Fibroblast of villous mesenchyme (primary cell): ENCODE results near the gene KCNT2. TPM values are rescaled to one million over a fixed set of nuclear protein-coding genes. Genes with fewer than 3 reads are reported as not detected.

Experiments used
- DNase-seq: peaks from one replicate; pipeline ENCODE4 v3.0.0-alpha.2; 2010; ENCODE audit warnings: low read depth
- H3K4me3 ChIP-seq: 2 replicates; pipeline ENCODE4 v1.5.1; 2011; ENCODE audit warnings: low read depth, mild to moderate bottlenecking, low read length
- CTCF ChIP-seq: IDR thresholded peaks from 2 replicates; pipeline ENCODE4 v1.5.1; 2012; ENCODE audit warnings: low read depth, mild to moderate bottlenecking, low read length; ENCODE audit not compliant: insufficient read depth
- total RNA-seq: library from RNA; depleted of rRNA; stranded (reverse); fragments of >200 nt; gene quantifications from 2 replicates; pipeline ENCODE4 v1.2.3, GENCODE V29; 2012

The KCNT2 gene
- total RNA-seq, 1 donor: 7.3 TPM

GRCh38 chr1:196501760-196502428 is 106.3 kb downstream of the KCNT2 start:
- TF ChIP-seq CTCF: no peak
- DNase-seq: peak; percentile 8
- no peak overlapping the region for H3K4me3 ChIP-seq

DNA sequence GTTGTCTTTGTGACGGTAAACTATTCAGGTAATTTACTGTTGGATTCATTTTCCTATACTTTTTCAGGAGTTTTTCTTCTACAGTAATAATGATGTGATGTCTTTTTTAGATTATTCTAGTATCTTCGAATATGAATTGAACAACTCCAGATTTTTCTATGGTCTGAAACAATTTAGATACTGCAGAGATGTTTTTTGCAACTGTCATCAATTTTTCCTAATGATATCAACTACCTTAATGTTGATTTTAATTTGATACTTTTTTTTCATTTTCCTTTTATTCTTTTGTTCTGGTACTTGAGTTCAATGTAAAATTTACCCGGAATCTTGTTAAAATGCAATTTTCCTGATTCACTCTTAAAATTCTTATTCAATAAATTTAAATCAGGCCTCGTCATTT is 110.4 kb downstream of the KCNT2 start:
- no peak for TF ChIP-seq CTCF
- H3K4me3 ChIP-seq: no peak overlapping the region
- no peak for DNase-seq

DNA sequence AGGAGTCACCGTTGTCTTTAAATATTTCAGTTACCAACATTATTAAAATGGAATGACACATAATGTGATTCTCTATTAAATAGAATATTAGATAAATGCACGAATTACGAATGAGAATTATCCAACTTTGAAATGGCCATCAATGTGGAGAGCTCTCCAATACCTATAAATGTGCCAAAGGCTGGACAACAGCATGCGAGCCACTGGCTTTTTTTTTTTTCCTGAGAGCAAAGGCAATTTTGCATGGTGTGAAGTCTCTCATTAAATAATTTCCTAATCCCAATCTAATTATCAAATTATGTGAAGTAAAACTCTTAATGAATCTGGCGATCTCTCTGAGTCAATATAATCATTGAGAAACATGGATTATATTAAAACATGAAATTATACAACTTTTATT is 113.5 kb downstream of the KCNT2 start:
- no peak for DNase-seq
- H3K4me3 ChIP-seq: no peak overlapping the region
- no peak for TF ChIP-seq CTCF

DNA sequence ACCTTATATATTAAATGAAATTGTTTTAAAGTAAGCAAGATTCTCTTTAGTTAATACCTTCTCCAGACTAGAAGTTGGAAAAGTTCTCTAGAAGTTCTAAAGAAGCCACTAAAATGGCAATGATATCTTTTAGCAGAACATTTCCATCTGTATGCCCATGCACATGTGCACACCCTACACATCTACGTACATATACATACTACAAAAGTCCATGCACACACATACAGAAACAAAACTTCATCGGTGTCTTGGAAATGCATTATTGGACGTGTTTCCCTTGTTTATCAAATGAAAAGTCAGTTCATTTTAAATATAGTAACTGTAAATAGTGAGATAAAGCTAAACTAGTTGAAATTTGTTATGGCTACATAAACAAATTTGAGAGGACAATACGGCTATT is 114.4 kb downstream of the KCNT2 start:
- H3K4me3 ChIP-seq: no peak overlapping the region
- no peak for TF ChIP-seq CTCF
- DNase-seq: no peak

DNA sequence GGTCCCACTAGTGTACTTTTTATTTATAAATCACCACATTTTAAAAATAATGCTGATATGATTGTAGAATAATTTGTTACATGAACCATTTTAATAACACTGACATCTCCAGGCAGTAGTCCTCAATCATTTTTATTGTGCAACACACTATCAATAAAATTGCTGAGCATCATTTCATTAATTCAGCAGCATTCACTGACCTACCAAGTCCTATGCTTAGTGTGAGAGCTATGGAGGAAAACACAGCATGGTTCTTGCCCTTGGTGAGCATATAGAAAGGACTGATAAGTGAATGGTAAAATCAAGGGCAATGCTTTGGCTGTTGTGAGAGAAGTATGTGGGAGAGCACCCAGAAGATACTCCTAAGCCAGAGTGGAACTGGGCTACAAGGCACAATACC is 119.7 kb downstream of the KCNT2 start:
- DNase-seq: no peak
- no peak for TF ChIP-seq CTCF
- H3K4me3 ChIP-seq: no peak overlapping the region

- H3K4me3 ChIP-seq: no peak overlapping the region
- no peak for TF ChIP-seq CTCF
- no peak for DNase-seq
Observed at GRCh38 chr1:196486346-196486745, 121.9 kb downstream of the KCNT2 start.

GRCh38 chr1:196481616-196482015 is 126.6 kb downstream of the KCNT2 start:
- no peak for DNase-seq
- no peak overlapping the region for H3K4me3 ChIP-seq

More at GRCh38 chr1:196481616-196482015, 126.6 kb downstream of the KCNT2 start:
- TF ChIP-seq CTCF: no peak
